H9 (cell line): Measurements from ENCODE around the gene C1orf105. TPM values are rescaled to one million over a fixed set of nuclear protein-coding genes. Genes with fewer than 3 reads are reported as not detected.

ENCODE experiments used
- DNase-seq: peaks from one replicate; pipeline ENCODE4 v3.0.0-alpha.2; 2017
- H2AFZ ChIP-seq: one replicate; pipeline ENCODE4 v1.6.1; 2013; ENCODE audit warnings: mild to moderate bottlenecking, low read length, control low read depth, moderate library complexity
- H2AK5ac ChIP-seq: 2 replicates; pipeline ENCODE4 v1.6.1; 2013; ENCODE audit warnings: low read length, control low read depth, mixed read lengths; ENCODE audit not compliant: insufficient read length
- H2BK120ac ChIP-seq: one replicate; pipeline ENCODE4 v1.6.1; 2013; ENCODE audit warnings: low read depth, mild to moderate bottlenecking, low read length, control low read depth, inconsistent platforms; ENCODE audit not compliant: poor library complexity, severe bottlenecking
- H2BK12ac ChIP-seq: 2 replicates; pipeline ENCODE4 v1.6.1; 2013; ENCODE audit warnings: low read length, control low read depth, mixed read lengths, low read depth; ENCODE audit not compliant: insufficient read length
- H2BK15ac ChIP-seq: 2 replicates; pipeline ENCODE4 v1.6.1; 2013; ENCODE audit warnings: low read depth, low read length, control low read depth
- H2BK20ac ChIP-seq: one replicate; pipeline ENCODE4 v1.6.1; 2013; ENCODE audit warnings: low read depth, mild to moderate bottlenecking, low read length, control low read depth, inconsistent platforms; ENCODE audit not compliant: poor library complexity, severe bottlenecking
- H2BK5ac ChIP-seq: 2 replicates; pipeline ENCODE4 v1.6.1; 2013; ENCODE audit warnings: low read length, control low read depth, mixed read lengths; ENCODE audit not compliant: insufficient read length
- H3K14ac ChIP-seq: 2 replicates; pipeline ENCODE4 v1.6.1; 2013; ENCODE audit warnings: low read length, control low read depth; ENCODE audit not compliant: insufficient read depth
- H3K18ac ChIP-seq: 2 replicates; pipeline ENCODE4 v1.6.1; 2013; ENCODE audit warnings: low read depth, mild to moderate bottlenecking, mixed read lengths, low read length, control low read depth; ENCODE audit not compliant: insufficient read length
- H3K23ac ChIP-seq: 2 replicates; pipeline ENCODE4 v1.6.1; 2013; ENCODE audit warnings: low read length, control low read depth, mixed read lengths, low read depth; ENCODE audit not compliant: insufficient read length
- H3K23me2 ChIP-seq: 2 replicates; pipeline ENCODE4 v1.6.1; 2013; ENCODE audit warnings: low read depth, mild to moderate bottlenecking, mixed read lengths, low read length, control low read depth; ENCODE audit not compliant: insufficient read length, poor library complexity, severe bottlenecking
- H3K27ac ChIP-seq: 2 replicates; pipeline ENCODE4 v1.5.1; 2013; ENCODE audit warnings: low read length, control low read depth, mixed read lengths, low read depth; ENCODE audit not compliant: insufficient read length
- H3K27me3 ChIP-seq: 2 replicates; pipeline ENCODE4 v1.6.1; 2013; ENCODE audit warnings: low read length, control low read depth, inconsistent platforms; ENCODE audit not compliant: insufficient read depth
- H3K4ac ChIP-seq: 2 replicates; pipeline ENCODE4 v1.6.1; 2013; ENCODE audit warnings: low read depth, mild to moderate bottlenecking, control low read depth, inconsistent platforms, low read length, moderate library complexity
- H3K4me1 ChIP-seq: 2 replicates; pipeline ENCODE4 v1.6.1; 2013; ENCODE audit warnings: low read length, control low read depth, inconsistent platforms; ENCODE audit not compliant: insufficient read depth
- H3K4me2 ChIP-seq: 2 replicates; pipeline ENCODE4 v1.6.1; 2013; ENCODE audit warnings: low read length, control low read depth, mixed read lengths; ENCODE audit not compliant: insufficient read length, insufficient read depth
- H3K56ac ChIP-seq: 2 replicates; pipeline ENCODE4 v1.6.1; 2013; ENCODE audit warnings: low read depth, mild to moderate bottlenecking, mixed read lengths, low read length, control low read depth; ENCODE audit not compliant: insufficient read length
- H3K79me1 ChIP-seq: 2 replicates; pipeline ENCODE4 v1.6.1; 2013; ENCODE audit warnings: low read depth, mild to moderate bottlenecking, moderate library complexity, low read length, control low read depth, inconsistent platforms; ENCODE audit not compliant: insufficient read depth, poor library complexity, severe bottlenecking
- H3K79me2 ChIP-seq: 2 replicates; pipeline ENCODE4 v1.6.1; 2013; ENCODE audit warnings: low read length, control low read depth, inconsistent platforms; ENCODE audit not compliant: insufficient read depth
- H3K9ac ChIP-seq: 2 replicates; pipeline ENCODE4 v1.6.1; 2013; ENCODE audit warnings: low read length, control low read depth, mixed read lengths; ENCODE audit not compliant: insufficient read length; ENCODE audit errors: extremely low read depth
- H3K9me3 ChIP-seq: one replicate; pipeline ENCODE4 v1.6.1; 2013; ENCODE audit warnings: low read depth, low read length, inconsistent platforms; ENCODE audit not compliant: control insufficient read depth
- H3T11ph ChIP-seq: one replicate; pipeline ENCODE4 v1.6.1; 2013; ENCODE audit warnings: mild to moderate bottlenecking, low read length, control low read depth, inconsistent platforms
- H4K20me1 ChIP-seq: one replicate; pipeline ENCODE4 v1.6.1; 2013; ENCODE audit not compliant: control insufficient read depth, insufficient read length, insufficient read depth
- H4K5ac ChIP-seq: 2 replicates; pipeline ENCODE4 v1.6.1; 2013; ENCODE audit warnings: low read depth, mild to moderate bottlenecking, mixed read lengths, low read length, control low read depth; ENCODE audit not compliant: insufficient read length
- H4K8ac ChIP-seq: replicated peaks from 2 replicates; pipeline ENCODE4 v1.6.1; 2013; ENCODE audit warnings: low read length, control low read depth, mixed read lengths, low read depth; ENCODE audit not compliant: insufficient read length
- H4K91ac ChIP-seq: 2 replicates; pipeline ENCODE4 v1.6.1; 2013; ENCODE audit warnings: low read depth, mild to moderate bottlenecking, moderate library complexity, mixed read lengths, low read length, control low read depth; ENCODE audit not compliant: insufficient read length
- H3K27ac Mint-ChIP-seq, 3 experiments: 2 replicates in 2 of 3; 3 replicates in 1 of 3; pipeline ENCODE4 v1.8.0; 2020 to 2021; ENCODE audit warnings: mixed read lengths in 3 of 3, mild to moderate bottlenecking in 1 of 3, moderate library complexity in 1 of 3
- H3K27me3 Mint-ChIP-seq: 2 replicates; pipeline ENCODE4 v1.8.0; 2021; ENCODE audit warnings: low read depth, mild to moderate bottlenecking, moderate library complexity, mixed read lengths
- H3K36me3 Mint-ChIP-seq, 3 experiments: 2 replicates in 2 of 3; 3 replicates in 1 of 3; pipeline ENCODE4 v1.8.0; 2020 to 2021; ENCODE audit warnings: low read depth in 3 of 3, mixed read lengths in 3 of 3; ENCODE audit not compliant: insufficient read depth in 1 of 3
- H3K4me1 Mint-ChIP-seq, 2 experiments: 2 replicates each; pipeline ENCODE4 v1.8.0; 2020; ENCODE audit warnings: mixed read lengths in 2 of 2
- H3K4me3 Mint-ChIP-seq, 2 experiments: 2 replicates in 1 of 2; 3 replicates in 1 of 2; pipeline ENCODE4 v1.8.0; 2020 to 2021; ENCODE audit warnings: mild to moderate bottlenecking in 2 of 2, mixed read lengths in 2 of 2, moderate library complexity in 1 of 2
- H3K9me3 Mint-ChIP-seq, 2 experiments: 2 replicates in 1 of 2; 3 replicates in 1 of 2; pipeline ENCODE4 v1.8.0; 2020; ENCODE audit warnings: mild to moderate bottlenecking in 2 of 2, mixed read lengths in 2 of 2, moderate library complexity in 1 of 2
- CTCF ChIP-seq: fragments of 200-600 bp; sonication (generic); conservative IDR thresholded peaks from 3 replicates; pipeline ENCODE4 v1.8.0; 2021; ENCODE audit warnings: antibody characterized with exemption, mild to moderate bottlenecking
- WGBS: extraction: QIAGEN DNeasy Blood & Tissue Kit; methylation state at CpG from one replicate; pipeline ENCODE4 v1.1.7; 2013; ENCODE audit warnings: missing lambda C conversion rate, low lambda C conversion rate, mixed read lengths; ENCODE audit not compliant: insufficient read length; ENCODE audit errors: extremely low coverage; 5-methylcytosine and 5-hydroxymethylcytosine counted together
- total RNA-seq: library from RNA; stranded (reverse); gene quantifications from 2 replicates; pipeline ENCODE4 v1.2.1, GENCODE V29; 2021

Gene C1orf105
- total RNA-seq, 1 experiment from 2014 or later: not detected

- Mint-ChIP-seq H3K27ac (no peak overlapping the region), H3K36me3 (no peaks in the 10 kb centered on the region), H3K9me3 (no peaks in the 10 kb centered on the region), H3K4me1 (peaks cover 38 to 45% of the 10 kb centered on the region in 2 experiments), H3K27me3 (no peaks in the 10 kb centered on the region), H3K4me3 (no peak overlapping the region)
- no peak for DNase-seq
- Histone ChIP-seq H4K91ac (no peak overlapping the region), H3K79me2 (no peaks in the 10 kb centered on the region), H2BK120ac (no peak overlapping the region), H3K23ac (no peak overlapping the region), H2BK12ac (no peak overlapping the region), H2AFZ (no peak overlapping the region), H3K4me2 (no peak overlapping the region), H2AK5ac (no peak overlapping the region), H3K9me3 (no peaks in the 10 kb centered on the region), H3K14ac (no peak overlapping the region), H3K4me1 (peaks cover 5% of the 10 kb centered on the region; the same call in 1 of the 2 replicates), H3K18ac (no peak overlapping the region), H3K56ac (no peak overlapping the region), H3K4ac (no peak overlapping the region), H3K9ac (no peak overlapping the region), H2BK15ac (no peak overlapping the region), H4K20me1 (no peaks in the 10 kb centered on the region), H3K23me2 (no peaks in the 10 kb centered on the region), H2BK20ac (no peak overlapping the region), H3K79me1 (no peaks in the 10 kb centered on the region), H4K5ac (no peak overlapping the region), H3T11ph (no peak overlapping the region), H3K27ac (no peak overlapping the region), H4K8ac (no peak overlapping the region), H3K27me3 (no peaks in the 10 kb centered on the region), H2BK5ac (no peak overlapping the region)
- TF ChIP-seq CTCF: no peak
- no CpG with 5 or more reads among the region's 2 CpGs for WGBS
Measured at GRCh38 chr1:172386046-172386445, 34.4 kb upstream of the C1orf105 start.
